PC-3 (cell line): ENCODE data around the gene MROH8.

Experiments used
- CTCF ChIP-seq: fragments of 300-600 bp; sonication (generic); conservative IDR thresholded peaks from 2 replicates; pipeline ENCODE4 v1.5.1; 2017; ENCODE audit warnings: antibody characterized with exemption, low read depth, mild to moderate bottlenecking, low read length
- EZH2 ChIP-seq: fragments of 300-600 bp; sonication (generic); IDR thresholded peaks from one replicate; pipeline ENCODE4 v1.6.1; 2017; ENCODE audit warnings: antibody characterized with exemption, mild to moderate bottlenecking, low read length; ENCODE audit not compliant: unreplicated experiment
- EZH2phosphoT487 ChIP-seq: fragments of 300-600 bp; sonication (generic); IDR thresholded peaks from 2 replicates; pipeline ENCODE4 v1.6.1; 2018; ENCODE audit warnings: mild to moderate bottlenecking, antibody characterized with exemption, low read length, borderline replicate concordance

- TF ChIP-seq CTCF = peak; percentile 31; the same call in 1 of the 2 replicates
- no peak for TF ChIP-seq EZH2
- no peak for TF ChIP-seq EZH2phosphoT487
These were observed 83.5 kb downstream of the MROH8 start, which contains the start of gene RBL1 for GRCh38 chr20:37095599-37096414.
